ENCODE results near the gene FN3K. TPM values are rescaled to one million over a fixed set of nuclear protein-coding genes. Genes with fewer than 3 reads are reported as not detected.

The FN3K gene
- total RNA-seq, 1 donor: 0.73 TPM

DNA sequence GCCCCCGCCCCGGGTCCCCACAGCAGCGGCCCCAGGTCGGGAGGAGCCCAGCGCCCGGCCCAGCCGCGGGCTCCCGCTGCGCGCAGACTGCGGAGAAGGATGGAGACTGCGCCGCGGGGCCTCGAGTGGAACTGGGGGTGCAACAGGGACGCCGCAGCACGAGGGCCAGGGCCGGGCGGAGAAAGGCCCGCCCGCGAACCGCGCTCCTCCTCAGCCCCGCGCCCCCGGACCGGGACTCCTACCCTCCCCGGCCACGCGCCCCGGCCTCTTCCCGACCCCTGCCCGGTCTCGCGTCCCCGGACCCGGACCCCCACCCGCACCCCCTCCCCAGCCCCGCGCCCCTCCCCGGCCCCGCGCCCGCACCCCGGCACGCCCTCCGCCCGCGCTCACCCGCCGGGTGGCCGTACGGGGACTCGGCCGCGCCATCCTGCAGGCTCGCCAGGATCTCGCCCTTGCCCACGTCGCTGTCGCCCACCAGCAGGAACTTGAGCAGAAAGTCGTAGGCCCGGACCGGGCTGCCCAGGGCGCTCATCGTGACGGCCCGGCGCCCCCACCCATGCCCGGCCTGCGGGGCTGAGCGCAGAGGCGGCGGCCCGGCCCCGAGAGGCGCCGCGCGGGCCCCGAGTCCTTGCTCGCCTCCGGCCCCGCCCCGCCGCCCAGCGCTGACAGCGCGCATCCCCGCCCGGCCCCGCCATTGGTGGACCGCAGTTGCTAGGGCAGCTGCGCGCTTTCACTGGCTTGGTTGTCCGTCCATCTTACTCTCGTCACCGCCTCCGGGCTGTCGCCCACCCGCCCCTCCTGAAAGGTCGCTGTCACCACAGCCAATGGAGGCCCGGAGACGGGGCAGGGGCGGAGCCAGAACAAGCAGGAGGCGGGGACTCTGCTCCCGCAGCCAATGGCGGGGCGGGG is 37.1 kb upstream of the FN3K start, which contains the start of gene RAB40B:
Gene RAB40B (minus strand): TSS at position 634 of the 909 bp plus-strand sequence. CDS start 102 bp downstream, at position 532.
- H3K4me3 ChIP-seq (ENCODE audit: low read length): peak within 1 kb of the TSS; percentile 38
- no peaks in the 10 kb centered on the region for H3K9me3 ChIP-seq (ENCODE audit: low read depth, low read length)
- H3K4me1 ChIP-seq (ENCODE audit: insufficient read depth, low read length): peaks cover 16% of the 10 kb centered on the region
- H3K27me3 ChIP-seq (ENCODE audit: insufficient read depth, low read length): peaks cover 5% of the 10 kb centered on the region

DNA sequence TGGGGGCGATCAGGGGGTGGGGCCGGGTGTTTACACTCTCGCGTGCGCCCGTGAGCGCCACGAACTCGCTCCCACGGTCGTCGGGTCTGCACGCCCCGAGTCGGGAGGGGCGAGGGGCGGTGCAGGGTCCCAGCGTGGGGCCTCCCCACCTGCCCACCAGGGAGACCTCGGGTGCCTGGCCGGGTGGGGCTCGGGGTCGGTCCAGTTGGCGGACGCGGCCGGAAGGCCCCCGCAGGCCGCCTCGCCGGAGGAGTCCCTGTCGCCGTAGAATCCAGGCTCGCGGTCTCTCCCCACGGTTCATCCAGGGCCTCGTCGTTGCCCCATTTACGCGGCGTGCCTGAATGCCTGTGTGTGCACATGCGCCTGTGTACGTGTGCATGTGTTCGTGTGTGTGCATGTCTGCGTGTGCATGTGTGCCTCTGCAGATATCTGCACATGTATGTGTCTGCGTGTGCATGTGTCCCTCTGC is 36.4 kb upstream of the FN3K start:
- H3K27me3 ChIP-seq (ENCODE audit: insufficient read depth, low read length): peaks cover 5% of the 10 kb centered on the region
- H3K9me3 ChIP-seq (ENCODE audit: low read depth, low read length): no peaks in the 10 kb centered on the region
- peak overlapping the region; percentile 36 for H3K4me3 ChIP-seq (ENCODE audit: low read length)
- H3K4me1 ChIP-seq (ENCODE audit: insufficient read depth, low read length): peaks cover 16% of the 10 kb centered on the region

DNA sequence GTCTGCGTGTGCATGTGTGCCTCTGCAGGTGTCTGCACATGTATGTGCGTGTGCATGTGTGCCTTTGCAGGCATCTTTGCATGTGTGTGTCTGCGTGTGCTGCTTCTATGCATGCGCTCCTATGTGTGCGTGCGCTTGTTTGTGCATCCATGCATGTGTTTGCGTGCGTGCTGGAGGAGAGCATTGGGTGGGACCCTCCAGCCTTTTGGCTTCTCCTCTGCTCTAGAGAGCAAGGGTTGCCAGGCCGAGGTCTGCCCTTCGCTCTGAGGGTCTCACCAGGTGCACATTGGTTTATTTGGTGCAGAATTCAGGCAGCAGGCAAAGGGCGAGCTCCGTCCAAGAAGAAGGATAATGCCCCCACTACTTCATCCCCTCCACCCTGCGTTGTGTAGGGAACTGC is 35.9 kb upstream of the FN3K start:
- Histone ChIP-seq H3K4me1 (ENCODE audit: insufficient read depth, low read length) (peaks cover 16% of the 10 kb centered on the region), H3K4me3 (ENCODE audit: low read length) (no peak overlapping the region), H3K27me3 (ENCODE audit: insufficient read depth, low read length) (peaks cover 5% of the 10 kb centered on the region), H3K9me3 (ENCODE audit: low read depth, low read length) (no peaks in the 10 kb centered on the region)

DNA sequence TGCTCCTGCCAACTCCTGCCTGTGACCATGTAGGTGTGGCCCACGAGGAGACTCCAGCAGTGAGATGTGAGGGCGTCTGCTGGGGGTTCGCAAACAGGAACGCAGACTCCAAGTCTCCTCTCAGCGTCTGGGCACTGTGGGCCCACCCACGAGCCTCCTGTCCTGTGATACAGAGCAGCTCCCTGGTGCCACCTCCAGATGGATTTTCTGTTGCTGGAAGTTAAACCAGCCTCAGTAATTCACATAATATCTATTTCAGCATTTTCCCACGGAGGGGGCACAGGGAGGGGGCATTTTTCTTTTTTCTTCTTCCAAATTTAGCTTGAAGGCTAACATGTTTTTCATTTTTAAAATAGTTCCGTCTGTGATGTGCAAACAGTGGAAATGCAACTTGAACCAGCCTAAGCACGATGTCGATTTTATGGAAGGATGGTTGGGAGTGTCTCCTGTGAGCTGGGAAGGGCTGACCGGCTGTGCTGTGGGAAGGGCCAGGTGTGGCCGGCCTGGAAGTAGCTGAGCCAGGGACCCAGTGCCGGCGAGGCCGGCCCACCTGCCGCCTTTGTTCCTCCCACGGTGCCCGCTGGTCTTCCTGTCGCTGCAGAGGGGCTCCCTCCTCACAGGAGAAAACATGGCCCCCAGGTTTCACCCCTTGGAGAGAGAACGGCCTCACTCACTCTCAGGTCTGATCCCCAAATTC is 33.0 kb upstream of the FN3K start:
- peaks cover 12% of the 10 kb centered on the region for H3K4me1 ChIP-seq (ENCODE audit: insufficient read depth, low read length)
- no peaks in the 10 kb centered on the region for H3K9me3 ChIP-seq (ENCODE audit: low read depth, low read length)
- H3K4me3 ChIP-seq (ENCODE audit: low read length): no peak overlapping the region
- H3K27me3 ChIP-seq (ENCODE audit: insufficient read depth, low read length): peaks cover under 1% of the 10 kb centered on the region

DNA sequence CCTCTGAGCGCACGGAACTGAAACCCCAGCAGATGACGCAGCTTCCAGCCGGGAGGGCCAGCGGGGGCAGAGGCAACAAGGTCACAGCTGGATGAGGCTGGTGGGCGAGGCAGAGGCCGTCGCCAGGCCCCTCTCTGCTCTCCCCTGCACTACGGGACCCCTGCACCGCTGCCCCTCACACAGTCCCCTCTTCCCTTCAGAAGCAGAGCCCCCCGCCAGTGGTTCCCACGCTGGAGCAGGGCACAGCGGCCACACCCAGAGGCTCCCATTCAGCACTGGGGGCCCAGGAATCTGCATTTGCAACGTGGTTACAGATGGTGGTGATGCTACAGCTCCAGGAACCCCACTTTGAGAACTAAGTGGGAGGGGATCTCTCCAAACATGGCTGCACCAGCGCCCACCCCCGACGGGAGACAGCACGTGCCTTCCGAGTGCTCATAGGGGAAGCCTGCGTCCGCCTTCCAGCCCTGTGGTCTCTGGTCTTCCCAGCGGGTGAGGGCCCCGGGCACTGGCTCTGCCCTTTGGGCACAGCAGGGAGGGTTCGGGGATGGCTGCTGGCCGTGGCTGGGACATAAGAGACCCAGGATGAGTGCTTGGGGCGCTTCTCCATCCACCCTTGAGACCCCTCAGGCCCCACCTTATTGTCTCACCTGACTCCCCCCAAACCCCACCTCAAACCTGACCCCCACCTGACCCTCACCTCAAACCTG is 32.2 kb upstream of the FN3K start:
- Histone ChIP-seq H3K4me1 (ENCODE audit: insufficient read depth, low read length) (peaks cover 5% of the 10 kb centered on the region), H3K9me3 (ENCODE audit: low read depth, low read length) (no peaks in the 10 kb centered on the region), H3K27me3 (ENCODE audit: insufficient read depth, low read length) (no peaks in the 10 kb centered on the region), H3K4me3 (ENCODE audit: low read length) (no peak overlapping the region)

DNA sequence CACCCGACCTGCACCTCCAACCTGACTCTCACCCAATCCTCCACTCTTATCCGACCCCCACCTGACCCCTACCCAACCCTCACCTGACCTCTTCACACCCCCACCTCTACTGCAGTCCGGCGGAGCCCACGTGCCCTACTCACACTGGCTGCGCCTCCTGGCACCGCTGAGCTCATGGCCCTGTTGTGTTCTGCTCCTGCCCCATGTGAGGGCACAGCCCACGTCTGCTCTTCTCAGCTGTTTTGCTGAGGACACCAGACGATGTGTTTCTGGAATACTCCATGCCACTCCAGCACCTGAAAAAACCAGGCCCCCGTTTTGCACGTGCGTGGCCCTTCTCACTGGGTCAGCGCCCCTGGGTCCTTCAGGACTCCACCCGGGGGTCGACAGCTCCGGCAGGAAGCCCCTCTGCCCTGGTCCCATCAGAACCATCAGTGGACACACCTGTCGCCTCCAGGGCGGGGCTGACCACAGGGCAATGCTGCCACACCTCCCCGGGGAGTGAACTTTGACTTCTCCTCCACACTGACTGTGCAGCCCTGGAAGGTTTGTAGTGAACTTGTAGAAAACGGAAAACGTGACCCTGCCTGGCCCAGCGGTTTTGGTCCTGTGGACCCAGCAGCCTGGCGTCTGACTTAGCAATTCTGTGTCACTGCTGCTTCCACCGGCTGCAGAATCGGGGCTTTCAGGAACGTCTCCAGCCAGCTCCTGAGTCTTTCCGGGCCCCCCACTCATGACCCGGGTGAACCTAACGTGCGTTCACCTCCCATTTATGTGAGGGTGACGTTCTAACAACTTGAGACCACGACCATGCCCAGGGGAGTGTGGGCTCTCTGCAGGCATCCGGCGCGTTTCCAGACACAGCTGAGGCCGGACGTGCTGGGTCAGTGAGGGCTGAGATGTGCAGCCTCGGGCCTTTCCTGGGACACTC is 31.2 kb upstream of the FN3K start:
- H3K4me1 ChIP-seq (ENCODE audit: insufficient read depth, low read length): peaks cover 2% of the 10 kb centered on the region
- H3K9me3 ChIP-seq (ENCODE audit: low read depth, low read length): no peaks in the 10 kb centered on the region
- H3K4me3 ChIP-seq (ENCODE audit: low read length): no peak overlapping the region
- H3K27me3 ChIP-seq (ENCODE audit: insufficient read depth, low read length): no peaks in the 10 kb centered on the region

DNA sequence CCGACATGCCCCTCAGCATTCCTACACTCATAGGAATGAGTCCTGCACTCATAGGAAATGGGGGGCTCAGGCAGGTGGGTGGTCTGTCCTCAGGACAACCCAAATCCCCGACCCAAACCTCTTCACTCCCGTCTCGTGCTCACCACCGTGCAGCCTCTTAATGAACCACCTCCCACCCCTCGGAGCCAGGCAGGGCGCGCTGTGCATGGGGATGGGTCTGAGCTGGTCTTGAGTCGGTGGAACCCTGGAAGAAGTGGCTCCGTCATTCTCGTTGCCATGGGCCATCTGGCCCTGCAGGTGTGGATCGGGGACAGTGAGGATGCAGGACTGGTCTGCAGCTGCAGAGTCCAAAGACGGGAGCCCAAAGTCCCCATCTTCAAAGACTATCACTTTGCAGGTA is 30.5 kb upstream of the FN3K start:
- no peaks in the 10 kb centered on the region for H3K9me3 ChIP-seq (ENCODE audit: low read depth, low read length)
- no peaks in the 10 kb centered on the region for H3K27me3 ChIP-seq (ENCODE audit: insufficient read depth, low read length)
- H3K4me3 ChIP-seq (ENCODE audit: low read length): no peak overlapping the region
- no peaks in the 10 kb centered on the region for H3K4me1 ChIP-seq (ENCODE audit: insufficient read depth, low read length)

DNA sequence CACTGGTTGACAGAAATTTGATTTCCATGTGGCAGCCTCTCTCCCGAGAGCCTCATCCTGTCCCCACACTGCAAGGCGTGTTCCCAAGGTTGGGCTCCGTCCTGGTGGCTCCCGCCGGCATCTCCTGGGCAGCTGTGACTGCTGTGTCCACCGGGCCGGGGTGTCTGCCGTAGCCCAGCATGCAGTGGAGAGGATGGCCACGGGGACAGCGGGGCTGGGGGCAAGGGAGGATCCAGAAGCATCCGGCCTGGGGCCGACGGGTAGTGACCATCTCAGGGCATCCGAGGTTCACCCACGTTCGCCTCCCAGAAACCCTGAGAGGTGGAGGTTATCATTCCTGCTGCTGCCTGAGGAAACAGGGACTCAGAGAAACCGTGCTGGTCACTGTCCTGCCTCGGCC is 29.7 kb upstream of the FN3K start:
- Histone ChIP-seq H3K4me1 (ENCODE audit: insufficient read depth, low read length) (no peaks in the 10 kb centered on the region), H3K4me3 (ENCODE audit: low read length) (no peak overlapping the region), H3K9me3 (ENCODE audit: low read depth, low read length) (no peaks in the 10 kb centered on the region), H3K27me3 (ENCODE audit: insufficient read depth, low read length) (no peaks in the 10 kb centered on the region)

DNA sequence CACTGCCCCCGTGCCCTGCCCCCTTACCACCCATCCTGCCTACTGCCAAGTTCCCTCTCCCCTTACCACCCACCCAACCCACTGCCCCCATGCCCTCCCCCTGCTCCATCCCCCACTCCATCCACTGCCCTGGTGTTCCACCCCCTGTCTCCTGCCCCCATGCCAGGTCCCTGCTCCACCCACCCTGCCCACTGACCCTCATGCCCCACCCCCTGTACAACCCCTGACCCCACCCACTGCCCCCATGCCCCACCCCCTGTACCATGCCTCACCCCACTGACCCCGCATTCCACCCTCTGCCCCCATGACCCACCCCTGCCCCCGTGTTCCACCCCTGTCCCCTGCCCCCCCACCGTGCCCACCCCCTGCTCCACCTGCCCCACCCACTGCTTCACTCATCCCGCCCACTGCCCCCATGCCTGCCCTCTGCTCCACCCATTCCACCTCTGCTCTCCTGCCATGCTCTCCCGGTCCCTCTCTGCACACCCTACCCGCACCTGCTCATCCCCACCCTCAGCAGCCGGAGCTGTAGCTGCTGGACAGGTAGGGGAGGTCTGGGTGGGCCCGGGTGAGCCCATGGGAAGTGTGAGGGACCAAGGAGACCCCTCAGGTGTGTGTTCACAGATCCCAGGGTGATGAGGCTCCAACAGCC is 26.3 kb upstream of the FN3K start:
- H3K9me3 ChIP-seq (ENCODE audit: low read depth, low read length): no peaks in the 10 kb centered on the region
- H3K4me1 ChIP-seq (ENCODE audit: insufficient read depth, low read length): no peaks in the 10 kb centered on the region
- no peaks in the 10 kb centered on the region for H3K27me3 ChIP-seq (ENCODE audit: insufficient read depth, low read length)
- no peak overlapping the region for H3K4me3 ChIP-seq (ENCODE audit: low read length)

DNA sequence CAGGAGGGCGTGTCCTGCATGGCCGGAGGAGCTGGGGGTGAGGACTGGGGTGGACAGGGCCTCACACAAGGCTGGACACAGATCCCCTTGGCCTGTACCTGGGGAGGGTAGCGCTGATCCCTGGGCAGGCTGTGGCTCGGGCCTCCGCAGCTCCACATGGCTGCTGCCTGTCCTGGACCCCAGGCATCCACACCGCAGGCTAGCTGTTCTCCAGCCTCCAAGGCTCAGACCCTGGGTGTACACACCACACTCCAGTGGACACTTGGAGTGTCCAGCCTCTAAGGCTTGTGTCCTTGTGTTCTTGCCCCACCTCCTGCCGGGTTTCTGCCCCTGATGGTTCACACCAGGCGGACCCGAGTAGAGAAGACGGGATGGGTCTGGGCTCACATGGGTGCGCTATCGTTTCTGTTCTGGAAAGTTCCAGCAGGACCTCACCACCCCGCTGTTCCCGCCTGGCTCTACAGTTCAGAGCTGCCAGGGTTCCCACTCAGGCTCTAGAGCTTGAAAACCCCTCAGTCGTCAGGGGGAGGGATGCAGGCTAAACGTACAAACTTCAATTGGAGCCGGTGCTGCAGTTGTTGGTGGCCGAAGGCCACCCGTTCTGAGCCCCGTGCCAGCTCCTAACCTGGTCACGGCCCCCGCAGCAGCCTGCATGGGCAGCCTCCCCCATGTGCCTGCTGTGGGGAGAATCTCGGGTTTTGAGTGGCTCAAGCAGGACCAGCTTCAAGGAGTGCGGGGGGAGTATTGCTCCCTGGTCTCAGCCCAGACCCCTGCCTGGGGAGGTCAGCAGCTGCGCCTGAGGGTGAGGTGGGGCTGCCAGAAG is 25.5 kb upstream of the FN3K start:
- H3K27me3 ChIP-seq (ENCODE audit: insufficient read depth, low read length): no peaks in the 10 kb centered on the region
- H3K4me1 ChIP-seq (ENCODE audit: insufficient read depth, low read length): no peaks in the 10 kb centered on the region
- H3K9me3 ChIP-seq (ENCODE audit: low read depth, low read length): no peaks in the 10 kb centered on the region
- H3K4me3 ChIP-seq (ENCODE audit: low read length): no peak overlapping the region

DNA sequence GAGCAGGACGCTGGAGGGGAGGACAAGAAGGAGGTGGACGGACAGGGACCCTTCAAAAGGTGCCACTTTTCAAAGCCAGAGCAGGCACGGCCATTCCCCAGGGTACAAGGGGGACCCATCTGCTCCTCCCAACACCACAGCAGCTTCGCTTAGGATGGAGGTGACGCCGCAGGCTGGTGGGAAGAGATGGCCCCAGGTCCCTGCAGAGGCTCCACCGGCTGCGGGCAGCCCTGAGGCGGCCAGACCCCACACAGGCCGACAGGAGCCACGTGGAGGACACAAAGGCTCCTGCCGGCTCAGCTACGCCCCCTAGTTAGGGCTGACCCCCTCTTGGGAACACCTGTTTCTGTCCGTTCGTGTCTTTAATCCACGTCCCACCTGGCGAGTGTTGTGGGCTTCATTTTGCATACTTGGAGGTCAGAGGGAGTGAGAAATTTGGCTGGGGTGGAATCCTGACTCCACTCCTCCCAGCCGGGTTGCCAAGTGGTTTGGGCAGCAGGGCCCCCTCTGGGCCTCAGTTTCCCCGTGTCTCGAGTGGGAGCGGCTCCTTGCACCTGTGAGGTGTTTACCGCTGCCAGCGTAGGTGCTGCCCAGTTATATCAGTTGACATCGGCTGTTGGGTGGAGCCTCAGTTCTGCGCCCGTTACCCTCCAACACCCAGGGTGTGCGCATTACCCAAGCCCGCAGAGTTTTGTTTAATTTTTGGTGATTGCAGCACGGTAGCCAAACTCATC is 24.7 kb upstream of the FN3K start:
- Histone ChIP-seq H3K27me3 (ENCODE audit: insufficient read depth, low read length) (no peaks in the 10 kb centered on the region), H3K4me1 (ENCODE audit: insufficient read depth, low read length) (peaks cover under 1% of the 10 kb centered on the region), H3K4me3 (ENCODE audit: low read length) (no peak overlapping the region), H3K9me3 (ENCODE audit: low read depth, low read length) (no peaks in the 10 kb centered on the region)

DNA sequence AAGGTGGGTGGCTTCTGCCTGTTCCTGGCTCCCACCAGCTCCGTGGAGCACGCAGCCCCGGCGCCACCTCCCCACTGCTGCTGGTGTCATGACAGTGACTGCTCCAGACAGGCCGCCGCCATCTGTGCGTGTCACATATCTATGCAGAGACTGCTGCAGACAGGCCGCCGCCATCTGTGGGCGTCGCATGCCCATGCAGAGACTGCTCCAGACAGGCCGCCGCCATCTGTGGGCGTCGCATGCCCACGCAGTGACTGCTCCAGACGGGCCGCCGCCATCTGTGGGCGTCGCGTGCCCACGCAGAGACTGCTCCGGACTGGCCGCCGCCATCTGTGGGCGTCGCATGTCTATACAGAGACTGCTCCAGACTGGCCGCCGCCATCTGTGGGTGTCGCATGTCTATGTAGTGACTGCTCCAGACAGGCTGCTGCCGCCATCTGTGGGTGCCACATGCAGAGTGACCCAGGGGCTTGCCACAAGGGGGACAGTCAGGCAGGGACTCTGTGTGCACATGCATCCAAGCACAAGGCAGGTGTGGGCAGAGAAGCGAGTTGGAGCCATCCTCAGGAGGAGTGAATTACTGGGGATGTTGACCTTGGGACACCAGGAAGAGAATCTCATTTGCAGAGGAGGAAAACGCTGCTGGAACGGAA is 22.2 kb upstream of the FN3K start:
- peaks cover 18% of the 10 kb centered on the region for H3K4me1 ChIP-seq (ENCODE audit: insufficient read depth, low read length)
- no peaks in the 10 kb centered on the region for H3K27me3 ChIP-seq (ENCODE audit: insufficient read depth, low read length)
- no peak overlapping the region for H3K4me3 ChIP-seq (ENCODE audit: low read length)
- H3K9me3 ChIP-seq (ENCODE audit: low read depth, low read length): no peaks in the 10 kb centered on the region

Measured in mononuclear cell (primary cell).